ENCODE results near the gene FEV. TPM values are rescaled to one million over a fixed set of nuclear protein-coding genes. Genes with fewer than 3 reads are reported as not detected.
A peak's percentile ranks its signal among the peaks of the same experiment; 100 is the strongest.
"Not testable (repeated sequence)": the region's sequence is repeated elsewhere in the genome, so short reads cannot be mapped to it uniquely, and the experiment has no call there.

Gene FEV
- total RNA-seq, 1 donor from 2014 or later, result not detected

DNA sequence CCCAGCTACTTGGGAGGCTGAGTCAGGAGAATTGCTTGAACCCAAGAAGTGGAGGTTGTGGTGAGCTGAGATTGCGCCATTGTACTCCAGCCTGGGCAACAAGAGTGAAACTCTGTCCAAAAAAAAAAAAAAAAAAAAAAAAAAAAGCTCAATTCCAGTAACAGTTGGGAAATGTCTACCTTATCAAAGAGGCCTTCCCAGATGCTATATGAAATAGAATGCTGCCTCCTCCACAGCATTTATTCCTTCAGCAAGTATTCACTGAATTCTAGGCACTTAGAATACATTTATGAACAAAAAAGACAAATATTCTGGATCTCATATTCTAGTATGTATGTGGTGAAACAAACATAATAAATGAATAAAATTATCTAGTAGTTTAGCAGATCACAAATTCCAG is 38.4 kb downstream of the FEV start:
- TF ChIP-seq, protein P1, sequence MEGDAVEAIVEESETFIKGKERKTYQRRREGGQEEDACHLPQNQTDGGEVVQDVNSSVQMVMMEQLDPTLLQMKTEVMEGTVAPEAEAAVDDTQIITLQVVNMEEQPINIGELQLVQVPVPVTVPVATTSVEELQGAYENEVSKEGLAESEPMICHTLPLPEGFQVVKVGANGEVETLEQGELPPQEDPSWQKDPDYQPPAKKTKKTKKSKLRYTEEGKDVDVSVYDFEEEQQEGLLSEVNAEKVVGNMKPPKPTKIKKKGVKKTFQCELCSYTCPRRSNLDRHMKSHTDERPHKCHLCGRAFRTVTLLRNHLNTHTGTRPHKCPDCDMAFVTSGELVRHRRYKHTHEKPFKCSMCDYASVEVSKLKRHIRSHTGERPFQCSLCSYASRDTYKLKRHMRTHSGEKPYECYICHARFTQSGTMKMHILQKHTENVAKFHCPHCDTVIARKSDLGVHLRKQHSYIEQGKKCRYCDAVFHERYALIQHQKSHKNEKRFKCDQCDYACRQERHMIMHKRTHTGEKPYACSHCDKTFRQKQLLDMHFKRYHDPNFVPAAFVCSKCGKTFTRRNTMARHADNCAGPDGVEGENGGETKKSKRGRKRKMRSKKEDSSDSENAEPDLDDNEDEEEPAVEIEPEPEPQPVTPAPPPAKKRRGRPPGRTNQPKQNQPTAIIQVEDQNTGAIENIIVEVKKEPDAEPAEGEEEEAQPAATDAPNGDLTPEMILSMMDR (IDR thresholded peaks at IDR 0.05; ENCODE audit: partially characterized antibody, unreplicated experiment), result no peak
- Mint-ChIP-seq H3K27me3 (ENCODE audit: unreplicated experiment) (peaks cover 2% of the 10 kb centered on the region), H3K27ac (ENCODE audit: unreplicated experiment) (no peak overlapping the region), H3K4me1 (ENCODE audit: low read depth, unreplicated experiment) (no peaks in the 10 kb centered on the region), H3K4me3 (ENCODE audit: unreplicated experiment) (no peak overlapping the region), H3K36me3 (ENCODE audit: unreplicated experiment) (no peaks in the 10 kb centered on the region), H3K9me3 (ENCODE audit: unreplicated experiment) (peaks cover 2% of the 10 kb centered on the region)
- DNase-seq, result no peak

GRCh38 chr2:218944759-218945404 is 40.1 kb downstream of the FEV start:
- H3K27ac Mint-ChIP-seq (ENCODE audit: unreplicated experiment), result no peak overlapping the region
- H3K27me3 Mint-ChIP-seq (ENCODE audit: unreplicated experiment), result peaks cover 2% of the 10 kb centered on the region
- TF ChIP-seq, protein P1 (IDR thresholded peaks at IDR 0.05; ENCODE audit: partially characterized antibody, unreplicated experiment), result no peak
- no peak overlapping the region for H3K4me3 Mint-ChIP-seq (ENCODE audit: unreplicated experiment)
- no peaks in the 10 kb centered on the region for H3K36me3 Mint-ChIP-seq (ENCODE audit: unreplicated experiment)
- no peaks in the 10 kb centered on the region for H3K9me3 Mint-ChIP-seq (ENCODE audit: unreplicated experiment)
- no peaks in the 10 kb centered on the region for H3K4me1 Mint-ChIP-seq (ENCODE audit: low read depth, unreplicated experiment)
- DNase-seq, result no peak

GRCh38 chr2:218931751-218932150 is 53.2 kb downstream of the FEV start:
- H3K27me3 Mint-ChIP-seq (ENCODE audit: unreplicated experiment); H3K4me3 Mint-ChIP-seq (ENCODE audit: unreplicated experiment); H3K9me3 Mint-ChIP-seq (ENCODE audit: unreplicated experiment); H3K36me3 Mint-ChIP-seq (ENCODE audit: unreplicated experiment); H3K27ac Mint-ChIP-seq (ENCODE audit: unreplicated experiment); DNase-seq; H3K4me1 Mint-ChIP-seq (ENCODE audit: low read depth, unreplicated experiment): not testable (repeated sequence)

Small RNAs within 50 kb of the gene (microRNA-seq; reads per million reads assigned to microRNA genes)
- 130,474 reads per million, percentile 100 among the genes with 10 or more reads in this experiment for gene MIR375 (ENCODE audit: unreplicated experiment)

Other genes with a start within 250 kb of the FEV start
- gene CYP27A1, start 203.0 kb downstream of the FEV start, total RNA-seq (ENCODE audit: unreplicated experiment), result 0.98 TPM
- gene PRKAG3, start 153.4 kb downstream of the FEV start, total RNA-seq (ENCODE audit: unreplicated experiment), result not detected
- 0.66 TPM for gene WNT6, start 125.4 kb downstream of the FEV start, total RNA-seq (ENCODE audit: unreplicated experiment)
- 0.17 TPM for gene WNT10A, start 104.3 kb downstream of the FEV start, total RNA-seq (ENCODE audit: unreplicated experiment)
- 46.1 TPM for gene CDK5R2, start 25.5 kb downstream of the FEV start, total RNA-seq (ENCODE audit: unreplicated experiment)
- gene CRYBA2, start 8.2 kb upstream of the FEV start, total RNA-seq (ENCODE audit: unreplicated experiment), result 0.49 TPM
- gene CFAP65, start 56.3 kb upstream of the FEV start, total RNA-seq (ENCODE audit: unreplicated experiment), result 1.1 TPM
- not detected for gene IHH, start 75.7 kb upstream of the FEV start, total RNA-seq (ENCODE audit: unreplicated experiment)
- gene NHEJ1, start 175.6 kb upstream of the FEV start, total RNA-seq (ENCODE audit: unreplicated experiment), result 24.8 TPM
- gene SLC23A3, start 184.8 kb upstream of the FEV start, total RNA-seq (ENCODE audit: unreplicated experiment), result 1.1 TPM
- gene CNPPD1, start 191.7 kb upstream of the FEV start, total RNA-seq (ENCODE audit: unreplicated experiment), result 61.5 TPM
- 167 TPM for gene RETREG2, start 193.1 kb upstream of the FEV start, total RNA-seq (ENCODE audit: unreplicated experiment)
- gene ZFAND2B, start 221.6 kb upstream of the FEV start, total RNA-seq (ENCODE audit: unreplicated experiment), result 49.5 TPM
- gene ABCB6, start 233.8 kb upstream of the FEV start, total RNA-seq (ENCODE audit: unreplicated experiment), result 49.4 TPM
- gene ATG9A, start 244.5 kb upstream of the FEV start, total RNA-seq (ENCODE audit: unreplicated experiment), result 80.4 TPM
- 95.8 TPM for gene ANKZF1, start 244.6 kb upstream of the FEV start, total RNA-seq (ENCODE audit: unreplicated experiment)